Activated CD4-positive, alpha-beta T cell treated with anti-CD3 and anti-CD28 coated beads, Interleukin-2, amount 50 U/mL, for 16 hours (primary cell): ENCODE measurements around the gene NABP2.

Experiments used
- DNase-seq: peaks from one replicate; pipeline ENCODE4 v3.0.0-alpha.2; 2020

The NABP2 gene

GRCh38 chr12:56216461-56216860, 7.7 kb upstream of the NABP2 start:
- no peak for DNase-seq

- no peak for DNase-seq
These were observed 4.3 kb upstream of the NABP2 start for GRCh38 chr12:56219840-56220239.

- DNase-seq = no peak
These were observed 3.4 kb upstream of the NABP2 start for GRCh38 chr12:56220611-56221231.

GRCh38 chr12:56221232-56221756, 2.8 kb upstream of the NABP2 start:
- DNase-seq = no peak

GRCh38 chr12:56221757-56222530, 2.2 kb upstream of the NABP2 start, which contains the start of gene RNF41:
RNF41 (minus strand) TSS chr12:56221922; CDS start chr12:56214047, 7,875 bp downstream.
- peak; percentile 94 for DNase-seq

GRCh38 chr12:56222531-56222895, 1.6 kb upstream of the NABP2 start:
- DNase-seq = no peak

- no peak for DNase-seq
These were observed 506 bp upstream of the NABP2 start for GRCh38 chr12:56223571-56224101.

GRCh38 chr12:56224954-56225353, 812 bp downstream of the NABP2 start:
- no peak for DNase-seq

GRCh38 chr12:56229082-56229481, 4.9 kb downstream of the NABP2 start:
- DNase-seq = no peak

GRCh38 chr12:56229916-56230431, 5.8 kb downstream of the NABP2 start, which contains the start of gene SLC39A5:
SLC39A5 (plus strand) TSS chr12:56230051; CDS start chr12:56231275, 1,224 bp downstream.
- no peak for DNase-seq

GRCh38 chr12:56230432-56231183, 6.5 kb downstream of the NABP2 start:
- no peak for DNase-seq

GRCh38 chr12:56231184-56231582, 7.0 kb downstream of the NABP2 start:
- DNase-seq = no peak

- DNase-seq = no peak
These were observed 10.7 kb downstream of the NABP2 start for GRCh38 chr12:56234746-56235436.

- no peak for DNase-seq
These were observed 11.9 kb downstream of the NABP2 start for GRCh38 chr12:56236091-56236490.

GRCh38 chr12:56236985-56237384, 12.8 kb downstream of the NABP2 start:
- no peak for DNase-seq

- DNase-seq = no peak
These were observed 13.4 kb downstream of the NABP2 start for GRCh38 chr12:56237552-56237951.

GRCh38 chr12:56241424-56242303, 17.5 kb downstream of the NABP2 start:
- no peak for DNase-seq

- DNase-seq = no peak
These were observed 18.8 kb downstream of the NABP2 start for GRCh38 chr12:56242986-56243385.

- DNase-seq = no peak
These were observed 19.6 kb downstream of the NABP2 start for GRCh38 chr12:56243731-56244181.

GRCh38 chr12:56244494-56244893, 20.4 kb downstream of the NABP2 start:
- no peak for DNase-seq

GRCh38 chr12:56247923-56248322, 23.8 kb downstream of the NABP2 start:
- no peak for DNase-seq
